ENCODE data around the gene NUFIP2. TPM values are rescaled to one million over a fixed set of nuclear protein-coding genes. Genes with fewer than 3 reads are reported as not detected.

The NUFIP2 gene
- total and polyA plus RNA-seq, 10 of the 15 experiments (the other 5 are each of a cell fraction or from before 2014, with no cell fraction given): 3.7 to 32.3 (median 14.5) TPM

DNA sequence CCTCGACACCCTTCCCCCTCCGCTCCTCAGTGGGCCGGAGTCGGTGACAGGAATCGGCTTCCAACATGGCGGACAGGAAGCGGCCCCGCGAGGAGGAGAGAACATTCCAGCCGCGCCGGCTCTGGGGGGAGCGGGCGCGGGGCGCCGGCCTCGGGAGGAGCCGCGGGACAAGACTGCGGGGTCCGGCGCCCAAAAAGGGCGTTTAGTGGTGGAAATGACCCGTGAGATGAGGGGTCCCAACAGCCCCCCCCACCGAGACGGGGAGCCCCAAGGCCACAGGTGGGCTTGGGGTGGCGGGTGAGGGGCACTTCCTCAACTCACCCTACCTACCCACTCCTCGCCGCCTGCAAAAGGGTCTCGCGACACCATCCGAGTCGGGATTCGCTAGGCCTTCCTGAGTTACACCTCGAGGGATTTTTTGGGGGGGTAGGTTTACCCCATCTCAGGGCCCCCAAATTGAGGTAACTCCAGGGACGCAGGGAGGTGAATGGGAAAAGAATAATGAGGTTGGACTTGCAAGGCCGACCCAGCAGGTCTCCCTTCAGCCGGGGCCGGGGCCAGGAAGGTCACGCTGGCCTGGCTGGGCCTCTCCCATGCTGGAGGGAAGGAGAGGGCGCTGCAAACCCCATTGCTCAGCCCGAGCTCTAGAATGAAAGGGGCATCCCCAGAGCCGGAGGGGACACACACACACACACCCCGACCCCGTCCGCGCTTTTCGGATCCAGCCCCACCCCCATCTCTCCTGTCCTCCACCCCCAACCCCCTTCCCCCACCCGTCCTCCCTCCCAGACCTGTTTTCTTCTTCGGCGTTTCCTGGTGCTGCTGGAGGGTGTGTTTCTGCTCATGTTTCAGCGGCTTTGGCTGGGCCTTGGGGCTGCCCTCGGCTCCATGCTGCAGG lies 707 bp downstream of the NUFIP2 start (continued):
- TF ChIP-seq ZBTB4 (CRISPR knock-in tag; IDR thresholded peaks at IDR 0.05): peak; percentile 19; the same call in 1 of the 2 replicates
- no peak for TF ChIP-seq ATF2 (IDR thresholded peaks at IDR 0.05; ENCODE audit: low read length)
- TF ChIP-seq YBX1 (IDR thresholded peaks at IDR 0.05): no peak
- 0 out of 2 replicates have a peak, but pooled peaks have one; percentile 11 for TF ChIP-seq RELB (IDR thresholded peaks at IDR 0.05; ENCODE audit: low read depth)
- no peak for TF ChIP-seq TCF12 (IDR thresholded peaks at IDR 0.05; ENCODE audit: low read depth, low read length)
- TF ChIP-seq, protein P1, sequence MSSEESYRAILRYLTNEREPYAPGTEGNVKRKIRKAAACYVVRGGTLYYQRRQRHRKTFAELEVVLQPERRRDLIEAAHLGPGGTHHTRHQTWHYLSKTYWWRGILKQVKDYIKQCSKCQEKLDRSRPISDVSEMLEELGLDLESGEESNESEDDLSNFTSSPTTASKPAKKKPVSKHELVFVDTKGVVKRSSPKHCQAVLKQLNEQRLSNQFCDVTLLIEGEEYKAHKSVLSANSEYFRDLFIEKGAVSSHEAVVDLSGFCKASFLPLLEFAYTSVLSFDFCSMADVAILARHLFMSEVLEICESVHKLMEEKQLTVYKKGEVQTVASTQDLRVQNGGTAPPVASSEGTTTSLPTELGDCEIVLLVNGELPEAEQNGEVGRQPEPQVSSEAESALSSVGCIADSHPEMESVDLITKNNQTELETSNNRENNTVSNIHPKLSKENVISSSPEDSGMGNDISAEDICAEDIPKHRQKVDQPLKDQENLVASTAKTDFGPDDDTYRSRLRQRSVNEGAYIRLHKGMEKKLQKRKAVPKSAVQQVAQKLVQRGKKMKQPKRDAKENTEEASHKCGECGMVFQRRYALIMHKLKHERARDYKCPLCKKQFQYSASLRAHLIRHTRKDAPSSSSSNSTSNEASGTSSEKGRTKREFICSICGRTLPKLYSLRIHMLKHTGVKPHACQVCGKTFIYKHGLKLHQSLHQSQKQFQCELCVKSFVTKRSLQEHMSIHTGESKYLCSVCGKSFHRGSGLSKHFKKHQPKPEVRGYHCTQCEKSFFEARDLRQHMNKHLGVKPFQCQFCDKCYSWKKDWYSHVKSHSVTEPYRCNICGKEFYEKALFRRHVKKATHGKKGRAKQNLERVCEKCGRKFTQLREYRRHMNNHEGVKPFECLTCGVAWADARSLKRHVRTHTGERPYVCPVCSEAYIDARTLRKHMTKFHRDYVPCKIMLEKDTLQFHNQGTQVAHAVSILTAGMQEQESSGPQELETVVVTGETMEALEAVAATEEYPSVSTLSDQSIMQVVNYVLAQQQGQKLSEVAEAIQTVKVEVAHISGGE (CRISPR knock-in tag; IDR thresholded peaks at IDR 0.05): no peak
- TF ChIP-seq ZNF274 (IDR thresholded peaks at IDR 0.05; ENCODE audit: insufficient read depth, insufficient read length): no peak
- TF ChIP-seq HDAC6 (IDR thresholded peaks at IDR 0.05; ENCODE audit: unreplicated experiment): no peak
- no peak for TF ChIP-seq MYC (IDR thresholded peaks at IDR 0.05; ENCODE audit: insufficient read depth, insufficient read length, insufficient replicate concordance, low read length, severe bottlenecking)
- no peak for TF ChIP-seq USF1 (IDR thresholded peaks at IDR 0.05; ENCODE audit: borderline replicate concordance, extremely low read length, insufficient read depth, low read depth, low read length)
- TF ChIP-seq RB1 (IDR thresholded peaks at IDR 0.05; ENCODE audit: borderline replicate concordance): no peak
- TF ChIP-seq SKIL (IDR thresholded peaks at IDR 0.05; ENCODE audit: low read depth, poor library complexity, severe bottlenecking): no peak
